ENCODE results near the gene BRD9. TPM values are rescaled to one million over a fixed set of nuclear protein-coding genes. Genes with fewer than 3 reads are reported as not detected.

The BRD9 gene
- total RNA-seq, 1 donor from 2014 or later = 60.5 TPM

GRCh38 chr5:819078-819477 lies 73.5 kb downstream of the BRD9 start:
- H3K36me3 Mint-ChIP-seq = peaks cover 20% of the 10 kb centered on the region
- DNase-seq (ENCODE audit: low spot score in 2 of 2, unreplicated experiment in 2 of 2) = no peak
- H3K9me3 Mint-ChIP-seq = peaks cover 5% of the 10 kb centered on the region
- no peaks in the 10 kb centered on the region for H3K4me1 Mint-ChIP-seq
- TF ChIP-seq CTCF (IDR thresholded peaks at IDR 0.05; ENCODE audit: unreplicated experiment) = no peak
- no peak overlapping the region for H3K4me3 Mint-ChIP-seq
- no peaks in the 10 kb centered on the region for H3K27me3 Mint-ChIP-seq (ENCODE audit: low read depth)
- no peak overlapping the region for H3K27ac Mint-ChIP-seq

- Mint-ChIP-seq H3K27ac (no peak overlapping the region), H3K9me3 (peaks cover 5% of the 10 kb centered on the region), H3K4me1 (no peaks in the 10 kb centered on the region), H3K27me3 (ENCODE audit: low read depth) (peaks cover 1% of the 10 kb centered on the region), H3K4me3 (no peak overlapping the region), H3K36me3 (peaks cover 8% of the 10 kb centered on the region)
- DNase-seq (ENCODE audit: low spot score in 2 of 2, unreplicated experiment in 2 of 2) = no peak
- no peak for TF ChIP-seq CTCF (IDR thresholded peaks at IDR 0.05; ENCODE audit: unreplicated experiment)
Observed at GRCh38 chr5:816176-816575, 76.4 kb downstream of the BRD9 start.

GRCh38 chr5:815449-815848 lies 77.2 kb downstream of the BRD9 start:
- Mint-ChIP-seq H3K27ac (no peak overlapping the region), H3K9me3 (peaks cover 5% of the 10 kb centered on the region), H3K4me3 (no peak overlapping the region), H3K36me3 (peaks cover 8% of the 10 kb centered on the region), H3K4me1 (no peaks in the 10 kb centered on the region), H3K27me3 (ENCODE audit: low read depth) (peaks cover 1% of the 10 kb centered on the region)
- DNase-seq (ENCODE audit: low spot score in 2 of 2, unreplicated experiment in 2 of 2) = no peak
- no peak for TF ChIP-seq CTCF (IDR thresholded peaks at IDR 0.05; ENCODE audit: unreplicated experiment)

Other genes starting within 250 kb of the BRD9 start
- gene TPPP, start 199.4 kb downstream of the BRD9 start, total RNA-seq = 0.16 to 0.24 TPM (median 0.18 TPM) in 3 replicates
- gene ZDHHC11B, start 108.1 kb downstream of the BRD9 start, total RNA-seq = 0.69 to 0.90 TPM (median 0.74 TPM) in 3 replicates
- 9.7 to 13.3 TPM (median 11.4 TPM) in 3 replicates for gene ZDHHC11, start 41.8 kb downstream of the BRD9 start, total RNA-seq
- gene TRIP13, start 83 bp upstream of the BRD9 start, total RNA-seq = 9.8 to 10.5 TPM (median 9.9 TPM) in 3 replicates
- gene NKD2, start 116.0 kb upstream of the BRD9 start, total RNA-seq = 52.8 to 65.1 TPM (median 63.4 TPM) in 3 replicates
- 33.5 to 34.9 TPM (median 33.6 TPM) in 3 replicates for gene SLC12A7, start 219.3 kb upstream of the BRD9 start, total RNA-seq

Measured in mesothelial cell of epicardium (in vitro differentiated cells).